Islet of Langerhans (tissue), 1 donor: Measurements from ENCODE around the gene MFRP.

Source experiments
- FAIRE-seq: peaks from one replicate; lab custom pipeline; 2011; peaks lifted over from hg19 to GRCh38; lab: Jason Lieb, UNC

The MFRP gene

GRCh38 chr11:119357074-119357473, 10.6 kb upstream of the MFRP start:
- FAIRE-seq, result no peak

- no peak for FAIRE-seq
Measured at GRCh38 chr11:119356349-119357031, 10.0 kb upstream of the MFRP start.

- no peak for FAIRE-seq
Measured at GRCh38 chr11:119355091-119355843, 8.8 kb upstream of the MFRP start.

GRCh38 chr11:119352857-119353260, 6.4 kb upstream of the MFRP start:
- peak; percentile 84 for FAIRE-seq

- FAIRE-seq, result no peak
Measured at GRCh38 chr11:119351232-119351631, 4.7 kb upstream of the MFRP start.

GRCh38 chr11:119350302-119350701, 3.8 kb upstream of the MFRP start:
- FAIRE-seq, result no peak

- no peak for FAIRE-seq
Measured at GRCh38 chr11:119347940-119348605, 1.6 kb upstream of the MFRP start.

- FAIRE-seq, result no peak
Measured at GRCh38 chr11:119347242-119347641, 737 bp upstream of the MFRP start.

- FAIRE-seq, result no peak
Measured at GRCh38 chr11:119345685-119346084, 820 bp downstream of the MFRP start.

GRCh38 chr11:119344291-119345010, 2.1 kb downstream of the MFRP start:
- no peak for FAIRE-seq

GRCh38 chr11:119343726-119344125, 2.8 kb downstream of the MFRP start:
- no peak for FAIRE-seq

- FAIRE-seq, result no peak
Measured at GRCh38 chr11:119342362-119343130, 4.0 kb downstream of the MFRP start.

GRCh38 chr11:119342023-119342300, 4.5 kb downstream of the MFRP start:
- no peak for FAIRE-seq

- no peak for FAIRE-seq
Measured at GRCh38 chr11:119341222-119342022, 5.1 kb downstream of the MFRP start.

GRCh38 chr11:119340335-119341221, 5.9 kb downstream of the MFRP start, which contains the start of gene C1QTNF5:
Gene C1QTNF5 (minus strand): TSS chr11:119340883. CDS start chr11:119340397, 486 bp downstream.
- no peak for FAIRE-seq

- no peak for FAIRE-seq
Measured at GRCh38 chr11:119339589-119340334, 6.7 kb downstream of the MFRP start.

GRCh38 chr11:119338965-119339588, 7.4 kb downstream of the MFRP start:
- no peak for FAIRE-seq

- no peak for FAIRE-seq
Measured at GRCh38 chr11:119338318-119338890, 8.1 kb downstream of the MFRP start.
